Pancreas (tissue), 10 donors: ENCODE measurements around the gene HSPA5. TPM values are rescaled to one million over a fixed set of nuclear protein-coding genes. Genes with fewer than 3 reads are reported as not detected.

ENCODE experiments used
- ATAC-seq, 4 donors: fragments of 200-7000 bp; cut with Tn5 transposase; one replicate each; pipeline versions ENCODE4 v1.8.0 to v1.9.1; 2020; ENCODE audit warnings: mild to moderate bottlenecking in 4 of 4, moderate library complexity in 4 of 4
- DNase-seq, 6 donors: peaks; one replicate each; pipeline ENCODE4 v3.0.0-alpha.2; 2020
- FAIRE-seq: peaks from 2 replicates; lab custom pipeline; 2012; peaks lifted over from hg19 to GRCh38; lab: Jason Lieb, UNC
- H3K27ac ChIP-seq, 4 donors: fragments of 200-600 bp; sonication (generic); 1 replicate in 3 of 4; 2 replicates in 1 of 4; pipeline versions ENCODE4 v1.5.0 to v1.8.0; 2020
- H3K27me3 ChIP-seq, 4 donors: fragments of 200-600 bp; one replicate each; pipeline ENCODE4 v1.8.0; 2021
- H3K36me3 ChIP-seq, 3 donors: fragments of 200-600 bp; sonication (generic) in 1 of 3; one replicate each; pipeline versions ENCODE4 v1.5.0 to v1.8.0; 2020 to 2021
- H3K4me1 ChIP-seq, 3 donors: fragments of 200-600 bp; one replicate each; pipeline ENCODE4 v1.8.0; 2021
- H3K4me3 ChIP-seq, 4 donors: fragments of 200-600 bp; sonication (generic) in 2 of 4; one replicate each; pipeline versions ENCODE4 v1.5.0 to v1.8.0; 2020 to 2021
- H3K9me3 ChIP-seq, 4 donors: fragments of 200-600 bp; one replicate each; pipeline ENCODE4 v1.8.0; 2021
- WGBS, 2 donors: extraction: QIAGEN DNeasy Blood & Tissue Kit; methylation state at CpG; one replicate each; pipeline ENCODE4 v1.1.7; 2013; 5-methylcytosine and 5-hydroxymethylcytosine counted together
- intact Hi-C, 3 donors: fragments of 100-400 bp; cut with DNase I; formaldehyde crosslinking; loops; one replicate each; pipeline versions ENCODE4 v1.11.1 to v1.14.2; 2022
- polyA plus RNA-seq, 2 donors: library from polyadenylated mRNA; stranded (reverse); fragments of 200-250 nt; gene quantifications; one replicate each; pipeline ENCODE4 v1.2.3, GENCODE V29; 2013
- total RNA-seq, 6 donors: library from RNA; stranded (reverse); fragmentation: NEBNext Ultra II Directional in 4 of 6; extraction: Animal tissue kit (Norgen Biotek cat#: 25700) in 4 of 6; gene quantifications; one replicate each; pipeline versions ENCODE4 v1.2.1 to v1.2.4, GENCODE V29; 2021 to 2023
- TF ChIP-seq, protein P1 (sequence below), 4 donors: fragments of 200-600 bp; sonication (generic) in 3 of 4; IDR thresholded peaks; one replicate each; pipeline versions ENCODE4 v1.5.0 to v1.8.0; 2021; ENCODE audit warnings: antibody characterized with exemption in 4 of 4
- donor health status: healthy with polysubstance abuse.
- donor health status: DM: no; HTN: no; CAD: no; lungs with moderate emphysema.
- donor health status: DM: no; HTN: no; CAD: no.
- donor health status: control.
- donor health status: control.
- donor health status: Bipolar disorder and iron deficiency.
- donor health status: DM: yes; HTN: yes; CAD: no.
- donor health status: DM: no; HTN: no; CAD: no.
- donor health status: DM: no; HTN: no; CAD: no.
- donor health status: DM: yes; HTN: yes; CAD: no.

Gene HSPA5
- total and polyA plus RNA-seq, 8 donors: 50.2 to 248 (median 165) TPM

DNA sequence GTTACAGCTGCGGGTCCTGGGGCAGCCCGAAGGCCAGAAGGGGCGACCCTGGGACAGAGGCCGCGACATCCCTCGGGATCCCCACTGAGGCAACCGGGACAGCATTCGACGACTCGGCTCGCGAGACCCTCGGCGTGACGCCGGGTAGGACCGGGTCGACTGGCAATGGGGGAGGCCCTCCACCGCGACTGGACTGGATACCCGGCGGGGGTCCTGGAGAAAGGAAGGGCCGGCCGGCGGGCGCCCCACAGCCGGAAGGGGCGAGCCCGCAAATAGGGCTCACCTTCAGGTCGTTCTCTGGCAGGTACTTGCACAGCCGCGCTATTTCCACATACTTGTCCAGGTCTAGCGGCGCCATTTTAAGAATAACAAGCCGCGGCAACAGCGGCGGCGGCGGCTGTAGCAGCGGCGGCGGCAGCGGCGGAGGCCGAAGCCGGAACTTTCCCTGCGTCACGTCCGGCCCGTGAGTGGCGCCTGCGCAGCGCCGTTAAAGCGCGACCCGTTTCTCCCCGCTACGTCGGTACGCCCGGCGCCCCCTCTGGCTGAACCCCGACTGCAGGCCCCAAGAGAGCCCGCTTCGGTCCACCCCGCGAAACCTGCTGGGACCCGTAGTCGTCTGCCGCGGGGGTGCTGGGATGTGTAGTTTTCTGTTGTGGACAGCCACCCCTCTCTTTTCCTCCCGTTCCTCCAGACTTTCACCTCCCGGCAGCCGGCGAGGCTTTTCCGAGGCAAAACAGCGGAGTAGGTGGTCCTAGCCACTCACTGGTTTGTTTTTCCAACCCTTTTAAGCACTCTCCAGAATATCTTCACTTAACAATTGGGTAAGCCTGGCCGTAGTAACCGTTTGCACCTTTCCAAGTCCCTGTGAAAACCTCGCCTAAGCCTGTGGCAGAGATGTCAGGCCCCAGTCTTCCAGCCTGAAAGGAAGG, 51.5 kb downstream of the HSPA5 start, which contains the start of gene PPP6C:
TSS of gene PPP6C (minus strand) at position 443 of the 929 bp plus-strand sequence. CDS start at position 358, 85 bp downstream.
- Histone ChIP-seq H3K27me3 (no peaks in the 10 kb centered on the region), H3K36me3 (no peaks in the 10 kb centered on the region), H3K9me3 (no peaks in the 10 kb centered on the region), H3K27ac (peak within 1 kb of the TSS; percentile 85 to 89 (median 86)), H3K4me3 (peak within 1 kb of the TSS; percentile 55 to 100 (median 98)), H3K4me1 (peaks cover 7 to 21% (median 12%) of the 10 kb centered on the region in 3 donors)
- TF ChIP-seq, protein P1, sequence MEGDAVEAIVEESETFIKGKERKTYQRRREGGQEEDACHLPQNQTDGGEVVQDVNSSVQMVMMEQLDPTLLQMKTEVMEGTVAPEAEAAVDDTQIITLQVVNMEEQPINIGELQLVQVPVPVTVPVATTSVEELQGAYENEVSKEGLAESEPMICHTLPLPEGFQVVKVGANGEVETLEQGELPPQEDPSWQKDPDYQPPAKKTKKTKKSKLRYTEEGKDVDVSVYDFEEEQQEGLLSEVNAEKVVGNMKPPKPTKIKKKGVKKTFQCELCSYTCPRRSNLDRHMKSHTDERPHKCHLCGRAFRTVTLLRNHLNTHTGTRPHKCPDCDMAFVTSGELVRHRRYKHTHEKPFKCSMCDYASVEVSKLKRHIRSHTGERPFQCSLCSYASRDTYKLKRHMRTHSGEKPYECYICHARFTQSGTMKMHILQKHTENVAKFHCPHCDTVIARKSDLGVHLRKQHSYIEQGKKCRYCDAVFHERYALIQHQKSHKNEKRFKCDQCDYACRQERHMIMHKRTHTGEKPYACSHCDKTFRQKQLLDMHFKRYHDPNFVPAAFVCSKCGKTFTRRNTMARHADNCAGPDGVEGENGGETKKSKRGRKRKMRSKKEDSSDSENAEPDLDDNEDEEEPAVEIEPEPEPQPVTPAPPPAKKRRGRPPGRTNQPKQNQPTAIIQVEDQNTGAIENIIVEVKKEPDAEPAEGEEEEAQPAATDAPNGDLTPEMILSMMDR (IDR thresholded peaks at IDR 0.05): peak; percentile 46 to 62 (median 57)
- intact Hi-C loops: loop anchor here in 1 of 3 donors (10.0 kb wide), 1 partner anchor 65 kb away; no protein-coding TSS in a partner anchor
- FAIRE-seq (no peak), DNase-seq (peak; percentile 96 to 99 (median 97)), ATAC-seq (peak; percentile 98 to 100 (median 98))
- WGBS, 2 donors: 0% methylated on average over 76 to 82 of the region's 82 CpGs

DNA sequence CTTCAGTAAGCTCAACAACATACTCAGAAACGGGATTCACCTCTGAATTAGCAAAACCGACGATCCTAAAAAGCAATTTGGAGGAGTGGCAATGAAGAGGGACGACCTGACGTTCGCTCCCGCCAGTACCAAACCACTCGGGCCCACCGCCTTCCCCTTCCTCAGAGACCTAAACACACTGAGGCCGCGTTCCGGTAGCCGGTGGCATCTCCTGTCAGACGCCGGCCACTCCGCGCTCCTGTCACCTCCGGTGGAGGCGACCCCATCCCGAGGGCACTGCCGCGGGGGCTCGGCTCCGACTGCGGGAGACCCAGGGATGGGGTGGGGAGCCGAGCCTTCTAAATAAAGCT, 52.2 kb downstream of the HSPA5 start:
- peak overlapping the region; percentile 85 to 89 (median 86) for H3K27ac ChIP-seq
- ATAC-seq: peak; percentile 3 to 28 (median 18)

More for the DNA sequence above, 52.2 kb downstream of the HSPA5 start:
- peak in 2 of 6 donors; percentile 70 to 83 for DNase-seq
- intact Hi-C loops: loop anchor here in 1 of 3 donors (10.0 kb wide), 1 partner anchor 64 kb away; no protein-coding TSS in a partner anchor
- Histone ChIP-seq H3K27me3 (no peaks in the 10 kb centered on the region), H3K9me3 (no peaks in the 10 kb centered on the region), H3K36me3 (no peaks in the 10 kb centered on the region), H3K4me1 (peaks cover 7 to 21% (median 12%) of the 10 kb centered on the region in 3 donors), H3K4me3 (peak overlapping the region; percentile 55 to 100 (median 98))
- WGBS, 2 donors: 0 to 1% methylated on average over 26 of the region's 26 CpGs
- TF ChIP-seq, protein P1 (IDR thresholded peaks at IDR 0.05): no peak
- no peak for FAIRE-seq

Other genes with a start within 250 kb of the HSPA5 start
- 1 to 10 TPM; 2.7 to 6.8 (median 3.6) TPM for gene SCAI, start 97.8 kb downstream of the HSPA5 start, total RNA-seq
- 1 to 10 TPM; 1.6 TPM for gene SCAI, start 97.8 kb downstream of the HSPA5 start, polyA plus RNA-seq
- gene PPP6C, start 51.5 kb downstream of the HSPA5 start, total RNA-seq: 10 to 100 TPM; 16.9 to 26.7 (median 23.2) TPM
- gene PPP6C, start 51.5 kb downstream of the HSPA5 start, polyA plus RNA-seq: 10 to 100 TPM in 1 of 2 donors, 1 to 10 TPM in 1; 9.4 to 18.7 TPM
- gene RABEPK, start 40.8 kb downstream of the HSPA5 start, total RNA-seq: 1 to 10 TPM; 4.1 to 8.0 (median 7.5) TPM
- 10 to 100 TPM in 1 of 2 donors, 1 to 10 TPM in 1; 8.1 to 13.8 TPM for gene RABEPK, start 40.8 kb downstream of the HSPA5 start, polyA plus RNA-seq
- gene GAPVD1, start 20.5 kb upstream of the HSPA5 start, total RNA-seq: 10 to 100 TPM; 13.7 to 23.3 (median 16.8) TPM
- 1 to 10 TPM; 6.2 to 6.9 TPM for gene GAPVD1, start 20.5 kb upstream of the HSPA5 start, polyA plus RNA-seq